Measurements from ENCODE around the gene RGS14.

DNA sequence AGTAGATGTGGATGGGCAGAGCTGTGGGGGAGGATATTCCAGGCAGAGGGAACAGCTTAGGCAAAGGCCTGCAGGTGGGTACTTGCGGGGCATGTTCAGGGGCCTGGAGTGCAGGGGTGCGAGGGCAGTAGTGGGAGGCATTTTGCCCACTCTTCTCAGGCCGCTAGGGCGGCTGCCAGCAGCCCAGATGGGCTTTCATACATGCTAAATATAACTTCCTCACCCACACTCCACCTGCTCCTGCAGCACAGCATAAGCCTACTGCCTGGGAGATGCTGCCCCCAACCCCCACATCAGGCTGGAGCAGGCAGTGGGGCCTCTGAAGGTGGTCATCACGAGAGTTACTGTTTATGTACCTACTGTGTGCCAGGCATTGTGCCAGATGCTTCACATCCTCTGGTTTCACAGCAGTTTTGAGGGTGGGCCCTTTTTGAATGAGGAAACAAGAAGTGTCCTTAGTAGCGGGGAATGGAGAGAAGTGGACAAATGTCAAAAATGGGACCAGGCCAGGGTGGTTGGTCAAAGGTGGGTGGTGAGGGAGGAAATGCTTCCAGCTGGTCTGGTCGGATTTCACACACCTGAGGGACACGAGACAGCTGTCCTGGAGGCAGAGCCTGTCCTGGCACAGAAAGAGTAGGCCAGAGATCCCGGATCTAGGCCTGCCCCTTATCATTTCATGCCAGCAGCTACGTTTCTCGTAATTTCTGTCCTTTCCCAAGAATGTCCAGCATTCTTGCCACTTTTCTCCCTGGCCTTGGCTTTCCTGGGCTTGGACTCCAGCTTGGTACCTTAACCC lies 12.1 kb downstream of the RGS14 start:
- no peak for TF ChIP-seq EZH2 (IDR thresholded peaks at IDR 0.05; ENCODE audit: low read length)
- TF ChIP-seq, protein P1, sequence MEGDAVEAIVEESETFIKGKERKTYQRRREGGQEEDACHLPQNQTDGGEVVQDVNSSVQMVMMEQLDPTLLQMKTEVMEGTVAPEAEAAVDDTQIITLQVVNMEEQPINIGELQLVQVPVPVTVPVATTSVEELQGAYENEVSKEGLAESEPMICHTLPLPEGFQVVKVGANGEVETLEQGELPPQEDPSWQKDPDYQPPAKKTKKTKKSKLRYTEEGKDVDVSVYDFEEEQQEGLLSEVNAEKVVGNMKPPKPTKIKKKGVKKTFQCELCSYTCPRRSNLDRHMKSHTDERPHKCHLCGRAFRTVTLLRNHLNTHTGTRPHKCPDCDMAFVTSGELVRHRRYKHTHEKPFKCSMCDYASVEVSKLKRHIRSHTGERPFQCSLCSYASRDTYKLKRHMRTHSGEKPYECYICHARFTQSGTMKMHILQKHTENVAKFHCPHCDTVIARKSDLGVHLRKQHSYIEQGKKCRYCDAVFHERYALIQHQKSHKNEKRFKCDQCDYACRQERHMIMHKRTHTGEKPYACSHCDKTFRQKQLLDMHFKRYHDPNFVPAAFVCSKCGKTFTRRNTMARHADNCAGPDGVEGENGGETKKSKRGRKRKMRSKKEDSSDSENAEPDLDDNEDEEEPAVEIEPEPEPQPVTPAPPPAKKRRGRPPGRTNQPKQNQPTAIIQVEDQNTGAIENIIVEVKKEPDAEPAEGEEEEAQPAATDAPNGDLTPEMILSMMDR (optimal IDR thresholded peaks at IDR 0.05 in 1 of 3, IDR thresholded peaks at IDR 0.05 in 1 of 3, conservative IDR thresholded peaks at IDR 0.05 in 1 of 3; ENCODE audit: extremely low read depth in 1 of 3, insufficient read depth in 2 of 3, low read length in 3 of 3), result no peak
